H1 (cell line): ENCODE results near the gene TLE1. TPM values are rescaled to one million over a fixed set of nuclear protein-coding genes. Genes with fewer than 3 reads are reported as not detected.

Source experiments
- CTCF ChIA-PET: fragments of 300-600 bp; sonication (Branson Sonifier 250); formaldehyde crosslinking; loops from one replicate; lab custom pipeline; 2021; ENCODE audit not compliant: partially characterized antibody; lab: Charles Lee
- POLR2A ChIA-PET: fragments of 300-600 bp; sonication (Branson Sonifier 250); formaldehyde crosslinking; loops from one replicate; lab custom pipeline; 2021; ENCODE audit warnings: inconsistent platforms; ENCODE audit not compliant: partially characterized antibody; lab: Charles Lee
- DNase-seq, 2 experiments: peaks; one replicate each; pipeline versions ENCODE4 v3.0.0 to v3.0.0-alpha.2; 2010 to 2022; ENCODE audit warnings: low spot score in 2 of 2, low read depth in 1 of 2, mixed read lengths in 1 of 2
- FAIRE-seq: peaks from 2 replicates; lab custom pipeline; 2011; peaks lifted over from hg19 to GRCh38; lab: Jason Lieb, UNC
- H2AFZ ChIP-seq: 2 replicates; pipeline ENCODE4 v1.8.1; 2012; ENCODE audit warnings: low read length, inconsistent platforms
- H2AK5ac ChIP-seq: 2 replicates; pipeline ENCODE4 v1.6.1; 2013; ENCODE audit warnings: low read depth, low read length
- H2BK120ac ChIP-seq: replicated peaks from 2 replicates; pipeline ENCODE3; 2013; ENCODE audit warnings: low read depth, low read length, inconsistent platforms
- H2BK12ac ChIP-seq: 2 replicates; pipeline ENCODE4 v1.6.1; 2013; ENCODE audit warnings: low read depth, low read length
- H2BK15ac ChIP-seq: 2 replicates; pipeline ENCODE4 v1.6.1; 2013; ENCODE audit warnings: low read length
- H2BK20ac ChIP-seq: 2 replicates; pipeline ENCODE4 v1.6.1; 2013; ENCODE audit warnings: low read length
- H2BK5ac ChIP-seq: 2 replicates; pipeline ENCODE4 v1.6.1; 2013; ENCODE audit warnings: low read depth, low read length
- H3K14ac ChIP-seq: 2 replicates; pipeline ENCODE4 v1.6.1; 2013; ENCODE audit warnings: inconsistent platforms; ENCODE audit not compliant: insufficient read length
- H3K18ac ChIP-seq: 2 replicates; pipeline ENCODE4 v1.6.1; 2013; ENCODE audit warnings: low read length; ENCODE audit errors: extremely low read depth
- H3K23ac ChIP-seq: 2 replicates; pipeline ENCODE4 v1.6.1; 2013; ENCODE audit warnings: inconsistent platforms; ENCODE audit not compliant: insufficient read length
- H3K23me2 ChIP-seq: 2 replicates; pipeline ENCODE4 v1.6.1; 2013; ENCODE audit warnings: low read depth, low read length
- H3K27ac ChIP-seq: 2 replicates; pipeline ENCODE4 v1.6.1; 2011; ENCODE audit warnings: low read depth, low read length, inconsistent platforms
- H3K27me3 ChIP-seq, 4 experiments: replicated peaks in 1 of 4; 1 replicate in 1 of 4; 2 replicates in 3 of 4; pipeline versions ENCODE4 v1.6.1 to v1.8.1; 2011 to 2013; ENCODE audit warnings: low read length in 3 of 4, mild to moderate bottlenecking in 3 of 4, inconsistent platforms in 2 of 4, mixed read lengths in 2 of 4, moderate library complexity in 1 of 4; ENCODE audit not compliant: control insufficient read depth in 3 of 4, insufficient read depth in 3 of 4; ENCODE audit errors: extremely low read depth in 1 of 4
- H3K36me3 ChIP-seq, 4 experiments: 2 replicates each; pipeline versions ENCODE4 v1.6.1 to v1.8.1; 2011 to 2013; ENCODE audit warnings: mild to moderate bottlenecking in 4 of 4, low read length in 3 of 4, moderate library complexity in 2 of 4, control low read depth in 1 of 4, inconsistent platforms in 1 of 4; ENCODE audit not compliant: insufficient read depth in 4 of 4, control insufficient read depth in 2 of 4
- H3K4ac ChIP-seq: replicated peaks from 2 replicates; pipeline ENCODE3; 2013; ENCODE audit warnings: low read length, low read depth, mixed read lengths, inconsistent platforms; ENCODE audit not compliant: insufficient read length
- H3K4me1 ChIP-seq, 4 experiments: replicated peaks in 1 of 4; 1 replicate in 1 of 4; 2 replicates in 3 of 4; pipeline versions ENCODE4 v1.6.1 to v1.8.1; 2011 to 2013; ENCODE audit warnings: low read length in 3 of 4, inconsistent platforms in 2 of 4, mixed read lengths in 1 of 4; ENCODE audit not compliant: insufficient read depth in 4 of 4, control insufficient read depth in 3 of 4
- H3K4me2 ChIP-seq, 2 experiments: 2 replicates each; pipeline versions ENCODE4 v1.6.1 to v1.8.1; 2011 to 2013; ENCODE audit warnings: low read depth in 2 of 2, low read length in 2 of 2, control low read depth in 1 of 2, inconsistent platforms in 1 of 2, mild to moderate bottlenecking in 1 of 2; ENCODE audit not compliant: insufficient read depth in 1 of 2
- H3K4me3 ChIP-seq, 4 experiments: fragments of 200-600, 300-600 bp in 1 of 4; sonication (generic), shearing (Covaris generic), sonication (Bioruptor Twin) in 1 of 4; 2 replicates each; pipeline versions ENCODE4 v1.5.1 to v1.8.1; 2011 to 2016; ENCODE audit warnings: low read length in 4 of 4, low read depth in 3 of 4, control low read depth in 2 of 4, inconsistent platforms in 2 of 4, mild to moderate bottlenecking in 2 of 4, mixed read lengths in 1 of 4, moderate library complexity in 1 of 4; ENCODE audit not compliant: insufficient read depth in 2 of 4; ENCODE audit errors: extremely low read depth in 1 of 4
- H3K56ac ChIP-seq: replicated peaks from 2 replicates; pipeline ENCODE3; 2013; ENCODE audit warnings: low read depth, mild to moderate bottlenecking, mixed read lengths, low read length, inconsistent platforms; ENCODE audit not compliant: insufficient read length
- H3K79me1 ChIP-seq: 2 replicates; pipeline ENCODE4 v1.6.1; 2013; ENCODE audit warnings: low read depth, low read length, control low read depth
- H3K79me2 ChIP-seq, 2 experiments: 2 replicates each; pipeline versions ENCODE4 v1.6.1 to v1.8.1; 2012 to 2013; ENCODE audit warnings: low read length in 2 of 2, mild to moderate bottlenecking in 2 of 2, inconsistent platforms in 1 of 2; ENCODE audit not compliant: insufficient read depth in 2 of 2, control insufficient read depth in 1 of 2
- H3K9ac ChIP-seq, 4 experiments: replicated peaks in 1 of 4; 1 replicate in 1 of 4; 2 replicates in 3 of 4; pipeline versions ENCODE4 v1.6.1 to v1.8.1; 2011 to 2013; ENCODE audit warnings: low read depth in 3 of 4, low read length in 3 of 4, control low read depth in 2 of 4, mild to moderate bottlenecking in 2 of 4, moderate library complexity in 2 of 4, inconsistent platforms in 1 of 4; ENCODE audit errors: extremely low read depth in 1 of 4
- H3K9me3 ChIP-seq, 2 experiments: 2 replicates each; pipeline versions ENCODE4 v1.6.1 to v1.8.1; 2012 to 2013; ENCODE audit warnings: mild to moderate bottlenecking in 2 of 2, moderate library complexity in 2 of 2, control low read depth in 1 of 2, inconsistent platforms in 1 of 2, low read depth in 1 of 2, low read length in 1 of 2, mixed read lengths in 1 of 2; ENCODE audit not compliant: insufficient read depth in 2 of 2
- H4K20me1 ChIP-seq, 2 experiments: replicated peaks in 1 of 2; 2 replicates each; pipeline versions ENCODE3 to v1.8.1; 2011 to 2013; ENCODE audit warnings: inconsistent platforms in 2 of 2, low read length in 2 of 2, mild to moderate bottlenecking in 1 of 2; ENCODE audit not compliant: insufficient read depth in 2 of 2, control insufficient read depth in 1 of 2
- H4K5ac ChIP-seq: 2 replicates; pipeline ENCODE4 v1.6.1; 2013; ENCODE audit warnings: low read length, low read depth, mixed read lengths, inconsistent platforms; ENCODE audit not compliant: insufficient read length
- H4K8ac ChIP-seq: 2 replicates; pipeline ENCODE4 v1.8.0; 2013; ENCODE audit warnings: mild to moderate bottlenecking, moderate library complexity, low read length, inconsistent platforms; ENCODE audit not compliant: insufficient read depth; ENCODE audit errors: extremely low read depth
- H4K91ac ChIP-seq: replicated peaks from 2 replicates; pipeline ENCODE3; 2013; ENCODE audit warnings: low read length, mixed read lengths, inconsistent platforms; ENCODE audit not compliant: insufficient read length
- CBX5 ChIP-seq: fragments of 300-800, 300-1000 bp; sonication (generic); IDR thresholded peaks from 2 replicates; pipeline ENCODE4 v1.7.1; 2016; ENCODE audit warnings: antibody characterized with exemption, low read length, low read depth
- FOSL1 ChIP-seq: IDR thresholded peaks from 2 replicates; pipeline ENCODE4 v1.6.1; 2011; ENCODE audit warnings: mild to moderate bottlenecking, low read depth, low read length, moderate library complexity; ENCODE audit not compliant: insufficient read depth
- MAX ChIP-seq: IDR thresholded peaks from 2 replicates; pipeline ENCODE4 v1.6.1; 2012; ENCODE audit warnings: inconsistent platforms
- NRF1 ChIP-seq: IDR thresholded peaks from 2 replicates; pipeline ENCODE4 v1.6.1; 2011; ENCODE audit warnings: mild to moderate bottlenecking, low read depth, low read length, improper control_type of control experiment
- SIN3A ChIP-seq, 2 experiments: IDR thresholded peaks in 1 of 2; conservative IDR thresholded peaks in 1 of 2; 2 replicates each; pipeline ENCODE4 v1.6.1; 2011 to 2012; ENCODE audit warnings: low read length in 2 of 2, improper control_type of control experiment in 1 of 2, low read depth in 1 of 2, mild to moderate bottlenecking in 1 of 2
- TAF1 ChIP-seq: IDR thresholded peaks from 2 replicates; pipeline ENCODE4 v1.6.1; 2011; ENCODE audit warnings: mild to moderate bottlenecking, low read depth, low read length
- TBP ChIP-seq: IDR thresholded peaks from 2 replicates; pipeline ENCODE4 v1.6.1; 2011; ENCODE audit warnings: low read depth, low read length, improper control_type of control experiment
- WGBS, 2 experiments: shearing (Covaris generic) in 1 of 2; methylation state at CpG; one replicate each; pipeline versions ENCODE4 v1.1.6 to v1.1.7; 2013 to 2015; ENCODE audit warnings: low lambda C conversion rate in 2 of 2, mixed read lengths in 2 of 2, inconsistent platforms in 1 of 2, low coverage in 1 of 2, missing lambda C conversion rate in 1 of 2; ENCODE audit not compliant: insufficient replicate concordance in 2 of 2, insufficient coverage in 1 of 2, insufficient read length in 1 of 2; ENCODE audit errors: extremely low coverage in 1 of 2, missing lambda C conversion rate in 1 of 2; 5-methylcytosine and 5-hydroxymethylcytosine counted together
- polyA plus RNA-seq, 7 experiments: library from polyadenylated mRNA; depleted of rRNA in 3 of 7; stranded (reverse) in 5 of 7; unstranded in 2 of 7; fragments of >200 nt in 5 of 7; fragments of 200-250 nt in 2 of 7; gene quantifications; 1 replicate in 5 of 7; 2 replicates in 1 of 7; 4 replicates in 1 of 7; pipeline versions ENCODE4 v1.2.1 to v1.2.3, GENCODE V29; 2011 to 2013; ENCODE audit warnings: missing spikeins in 2 of 7, mixed read lengths in 2 of 7
- total RNA-seq: library from RNA; stranded (reverse); fragmentation: NEBNext Ultra II Directional; extraction: Animal tissue kit (Norgen Biotek cat#: 25700); gene quantifications from 2 replicates; pipeline ENCODE4 v1.2.1, GENCODE V29; 2021

The TLE1 gene
- total and polyA plus RNA-seq, 2 of the 8 experiments (the other 6 are each of a cell fraction or from before 2014, with no cell fraction given), result 81.8 to 91.6 TPM

GRCh38 chr9:81628897-81629296 is 60.5 kb downstream of the TLE1 start:
- no peak overlapping the region for H4K5ac ChIP-seq
- WGBS, 2 experiments, result 95% methylated on average over 5 of the region's 5 CpGs; no CpG with 5 or more reads in 1 of the 2 experiments
- no peak overlapping the region for H3K9ac ChIP-seq
- peaks cover 4 to 25% (median 11%) of the 10 kb centered on the region in 4 experiments; a peak in 7 of 8 replicates for H3K36me3 ChIP-seq
- no peak overlapping the region for H3K14ac ChIP-seq
- no peak overlapping the region for H2BK20ac ChIP-seq
- POLR2A ChIA-PET, result interaction anchor here (0.9 kb wide), 1 partner anchor 38 kb away, joined by 3 read pairs; no protein-coding TSS in a partner anchor
- H2BK12ac ChIP-seq, result no peak overlapping the region
- H4K91ac ChIP-seq, result no peak overlapping the region
- peaks cover 0 to 3% (median 0%) of the 10 kb centered on the region in 4 experiments; a peak in 2 of 7 replicates for H3K4me1 ChIP-seq
- H3K27ac ChIP-seq, result no peak overlapping the region
- no peak overlapping the region for H3K18ac ChIP-seq
- H2BK120ac ChIP-seq, result no peak overlapping the region
- no peaks in the 10 kb centered on the region for H3K9me3 ChIP-seq
- H2AK5ac ChIP-seq, result no peak overlapping the region
- no peak overlapping the region for H2BK5ac ChIP-seq
- CTCF ChIA-PET, result interaction anchor here (1.3 kb wide), 1 partner anchor 9 kb away, joined by 3 read pairs; no protein-coding TSS in a partner anchor
- DNase-seq (no peak), FAIRE-seq (no peak)
- H3K4ac ChIP-seq, result no peak overlapping the region
- no peak overlapping the region for H3K4me3 ChIP-seq
- peaks cover 2 to 7% of the 10 kb centered on the region in 2 experiments for H4K20me1 ChIP-seq
- H3K23me2 ChIP-seq, result no peaks in the 10 kb centered on the region
- no peak overlapping the region for H2BK15ac ChIP-seq
- no peak overlapping the region for H4K8ac ChIP-seq
- no peak overlapping the region for H3K56ac ChIP-seq
- no peak overlapping the region for H2AFZ ChIP-seq
- H3K79me1 ChIP-seq, result peaks cover 5% of the 10 kb centered on the region
- H3K23ac ChIP-seq, result no peak overlapping the region
- H3K79me2 ChIP-seq, result peaks cover 0 to 41% of the 10 kb centered on the region in 2 experiments; a peak in 2 of 4 replicates
- H3K4me2 ChIP-seq, result no peak overlapping the region
- no peaks in the 10 kb centered on the region for H3K27me3 ChIP-seq
- TF ChIP-seq TBP (no peak), TAF1 (no peak), SIN3A (conservative IDR thresholded peaks at IDR 0.05 in 1 of 2, IDR thresholded peaks at IDR 0.05 in 1 of 2; ENCODE audit: low read depth in 1 of 2, low read length in 2 of 2) (no peak), CBX5 (no peak), NRF1 (no peak), MAX (no peak), FOSL1 (no peak)
